Stomach (tissue), 4 donors: ENCODE results near the gene APBA1.

Experiments used
- CTCF ChIP-seq, 7 experiments: fragments of 450-650 bp in 4 of 7; fragments of 200-600 bp in 3 of 7; sonication (generic) in 3 of 7; IDR thresholded peaks; one replicate each; pipeline ENCODE4 v1.5.1; 2016 to 2019; ENCODE audit warnings: antibody characterized with exemption in 7 of 7, control low read depth in 2 of 7, mild to moderate bottlenecking in 1 of 7
- POLR2A ChIP-seq, 4 donors: fragments of 450-650 bp; IDR thresholded peaks; one replicate each; pipeline ENCODE4 v1.6.1; 2016; ENCODE audit warnings: antibody characterized with exemption in 4 of 4, control low read depth in 2 of 4, mild to moderate bottlenecking in 1 of 4, moderate library complexity in 1 of 4

- TF ChIP-seq CTCF (IDR thresholded peaks at IDR 0.05): no peak
- TF ChIP-seq POLR2A (IDR thresholded peaks at IDR 0.05): no peak
Observed at GRCh38 chr9:69658987-69659675, 13.0 kb downstream of the APBA1 start.
